ENCODE measurements around the gene TMEM106C. TPM values are rescaled to one million over a fixed set of nuclear protein-coding genes. Genes with fewer than 3 reads are reported as not detected.
"Not testable (repeated sequence)": the region's sequence is repeated elsewhere in the genome, so short reads cannot be mapped to it uniquely, and the experiment has no call there.

TMEM106C gene
- total RNA-seq, 1 donor = 90.7 TPM

- peak; percentile 94 for TF ChIP-seq CTCF (IDR thresholded peaks at IDR 0.05; ENCODE audit: insufficient read depth, low read length)
- no peak overlapping the region for H3K4me3 ChIP-seq (ENCODE audit: low read depth, low read length)
- DNase-seq (ENCODE audit: low read depth) = peak; percentile 81
These were observed 13.7 kb upstream of the TMEM106C start for GRCh38 chr12:47949441-47950341.

- no peak for TF ChIP-seq CTCF (IDR thresholded peaks at IDR 0.05; ENCODE audit: insufficient read depth, low read length)
- DNase-seq (ENCODE audit: low read depth) = no peak
- no peak overlapping the region for H3K4me3 ChIP-seq (ENCODE audit: low read depth, low read length)
These were observed 12.4 kb upstream of the TMEM106C start for GRCh38 chr12:47950856-47951468.

GRCh38 chr12:47954058-47954457, 9.3 kb upstream of the TMEM106C start:
- no peak overlapping the region for H3K4me3 ChIP-seq (ENCODE audit: low read depth, low read length)
- DNase-seq (ENCODE audit: low read depth) = no peak
- no peak for TF ChIP-seq CTCF (IDR thresholded peaks at IDR 0.05; ENCODE audit: insufficient read depth, low read length)

GRCh38 chr12:47954467-47955045, 8.8 kb upstream of the TMEM106C start:
- DNase-seq (ENCODE audit: low read depth) = no peak
- TF ChIP-seq CTCF (IDR thresholded peaks at IDR 0.05; ENCODE audit: insufficient read depth, low read length) = no peak
- no peak overlapping the region for H3K4me3 ChIP-seq (ENCODE audit: low read depth, low read length)

- no peak for DNase-seq (ENCODE audit: low read depth)
- no peak for TF ChIP-seq CTCF (IDR thresholded peaks at IDR 0.05; ENCODE audit: insufficient read depth, low read length)
- H3K4me3 ChIP-seq (ENCODE audit: low read depth, low read length) = no peak overlapping the region
These were observed 8.3 kb upstream of the TMEM106C start for GRCh38 chr12:47955059-47955458.

- not testable (repeated sequence) for DNase-seq (ENCODE audit: low read depth); H3K4me3 ChIP-seq (ENCODE audit: low read depth, low read length)
These were observed 5.7 kb upstream of the TMEM106C start for GRCh38 chr12:47957671-47958070.

- H3K4me3 ChIP-seq (ENCODE audit: low read depth, low read length) = no peak overlapping the region
- no peak for TF ChIP-seq CTCF (IDR thresholded peaks at IDR 0.05; ENCODE audit: insufficient read depth, low read length)
These were observed 1.2 kb upstream of the TMEM106C start for GRCh38 chr12:47962198-47962597.

More at GRCh38 chr12:47962198-47962597, 1.2 kb upstream of the TMEM106C start:
- DNase-seq (ENCODE audit: low read depth) = no peak
